Cardiac muscle cell (in vitro differentiated cells and primary cell): ENCODE data around the gene ATP6V1C2. TPM values are rescaled to one million over a fixed set of nuclear protein-coding genes. Genes with fewer than 3 reads are reported as not detected.
"Not testable (repeated sequence)": the region's sequence is repeated elsewhere in the genome, so short reads cannot be mapped to it uniquely, and the experiment has no call there.

Experiments
- DNase-seq, 2 donors: peaks; one replicate each; pipeline versions ENCODE4 v3.0.0 to v3.0.0-alpha.2; 2010 to 2017; ENCODE audit warnings: low read depth in 1 of 2, low spot score in 1 of 2
- H3K27ac ChIP-seq: fragments of 200-600 bp; sonication (generic); 2 replicates; pipeline ENCODE4 v1.5.1; 2016
- H3K27me3 ChIP-seq: fragments of 200-600 bp; sonication (generic); 2 replicates; pipeline ENCODE4 v1.6.0; 2016; ENCODE audit warnings: control low read depth
- H3K36me3 ChIP-seq: fragments of 200-600 bp; sonication (generic); 2 replicates; pipeline ENCODE4 v1.5.1; 2016; ENCODE audit warnings: control low read depth
- H3K4me1 ChIP-seq: fragments of 200-600 bp; sonication (generic); 2 replicates; pipeline ENCODE4 v1.8.1; 2017; ENCODE audit warnings: low read depth, mild to moderate bottlenecking, mixed run types
- H3K4me3 ChIP-seq: fragments of 200-600 bp; sonication (generic); 2 replicates; pipeline ENCODE4 v1.5.1; 2016; ENCODE audit warnings: mild to moderate bottlenecking
- H3K9me3 ChIP-seq: fragments of 200-600 bp; sonication (generic); 2 replicates; pipeline ENCODE4 v1.5.1; 2017; ENCODE audit warnings: low read depth, mild to moderate bottlenecking, control low read depth
- polyA plus RNA-seq: library from polyadenylated mRNA; unstranded; fragments of >200 nt; fragmentation: Nextera tagmentation; extraction: Ambion mirVana; gene quantifications from 2 replicates; pipeline ENCODE4 v1.2.1, GENCODE V29; 2016
- total RNA-seq: library from RNA; depleted of rRNA; stranded (reverse); fragments of >200 nt; gene quantifications from 2 replicates; pipeline ENCODE4 v1.2.3, GENCODE V29; 2016
- TF ChIP-seq, protein P1 (sequence below): IDR thresholded peaks from 2 replicates; pipeline ENCODE4 v1.5.1; 2012; ENCODE audit warnings: low read depth, mild to moderate bottlenecking, low read length

Gene ATP6V1C2
- total and polyA plus RNA-seq, 2 experiments from 2014 or later: 0.06 to 1.1 TPM

GRCh38 chr2:10812362-10813162, 91.1 kb downstream of the ATP6V1C2 start, which contains the start of gene PDIA6:
Gene PDIA6, minus strand, starts transcription at chr2:10812785. Its CDS starts 89 bp downstream, at chr2:10812696.
- Histone ChIP-seq H3K27me3 (no peaks in the 10 kb centered on the region), H3K27ac (peak within 1 kb of the TSS; percentile 99), H3K4me3 (peak within 1 kb of the TSS; percentile 98), H3K9me3 (no peaks in the 10 kb centered on the region), H3K36me3 (no peaks in the 10 kb centered on the region), H3K4me1 (peaks cover 14% of the 10 kb centered on the region)
- TF ChIP-seq, protein P1, sequence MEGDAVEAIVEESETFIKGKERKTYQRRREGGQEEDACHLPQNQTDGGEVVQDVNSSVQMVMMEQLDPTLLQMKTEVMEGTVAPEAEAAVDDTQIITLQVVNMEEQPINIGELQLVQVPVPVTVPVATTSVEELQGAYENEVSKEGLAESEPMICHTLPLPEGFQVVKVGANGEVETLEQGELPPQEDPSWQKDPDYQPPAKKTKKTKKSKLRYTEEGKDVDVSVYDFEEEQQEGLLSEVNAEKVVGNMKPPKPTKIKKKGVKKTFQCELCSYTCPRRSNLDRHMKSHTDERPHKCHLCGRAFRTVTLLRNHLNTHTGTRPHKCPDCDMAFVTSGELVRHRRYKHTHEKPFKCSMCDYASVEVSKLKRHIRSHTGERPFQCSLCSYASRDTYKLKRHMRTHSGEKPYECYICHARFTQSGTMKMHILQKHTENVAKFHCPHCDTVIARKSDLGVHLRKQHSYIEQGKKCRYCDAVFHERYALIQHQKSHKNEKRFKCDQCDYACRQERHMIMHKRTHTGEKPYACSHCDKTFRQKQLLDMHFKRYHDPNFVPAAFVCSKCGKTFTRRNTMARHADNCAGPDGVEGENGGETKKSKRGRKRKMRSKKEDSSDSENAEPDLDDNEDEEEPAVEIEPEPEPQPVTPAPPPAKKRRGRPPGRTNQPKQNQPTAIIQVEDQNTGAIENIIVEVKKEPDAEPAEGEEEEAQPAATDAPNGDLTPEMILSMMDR: no peak
- DNase-seq: peak; percentile 98

DNA sequence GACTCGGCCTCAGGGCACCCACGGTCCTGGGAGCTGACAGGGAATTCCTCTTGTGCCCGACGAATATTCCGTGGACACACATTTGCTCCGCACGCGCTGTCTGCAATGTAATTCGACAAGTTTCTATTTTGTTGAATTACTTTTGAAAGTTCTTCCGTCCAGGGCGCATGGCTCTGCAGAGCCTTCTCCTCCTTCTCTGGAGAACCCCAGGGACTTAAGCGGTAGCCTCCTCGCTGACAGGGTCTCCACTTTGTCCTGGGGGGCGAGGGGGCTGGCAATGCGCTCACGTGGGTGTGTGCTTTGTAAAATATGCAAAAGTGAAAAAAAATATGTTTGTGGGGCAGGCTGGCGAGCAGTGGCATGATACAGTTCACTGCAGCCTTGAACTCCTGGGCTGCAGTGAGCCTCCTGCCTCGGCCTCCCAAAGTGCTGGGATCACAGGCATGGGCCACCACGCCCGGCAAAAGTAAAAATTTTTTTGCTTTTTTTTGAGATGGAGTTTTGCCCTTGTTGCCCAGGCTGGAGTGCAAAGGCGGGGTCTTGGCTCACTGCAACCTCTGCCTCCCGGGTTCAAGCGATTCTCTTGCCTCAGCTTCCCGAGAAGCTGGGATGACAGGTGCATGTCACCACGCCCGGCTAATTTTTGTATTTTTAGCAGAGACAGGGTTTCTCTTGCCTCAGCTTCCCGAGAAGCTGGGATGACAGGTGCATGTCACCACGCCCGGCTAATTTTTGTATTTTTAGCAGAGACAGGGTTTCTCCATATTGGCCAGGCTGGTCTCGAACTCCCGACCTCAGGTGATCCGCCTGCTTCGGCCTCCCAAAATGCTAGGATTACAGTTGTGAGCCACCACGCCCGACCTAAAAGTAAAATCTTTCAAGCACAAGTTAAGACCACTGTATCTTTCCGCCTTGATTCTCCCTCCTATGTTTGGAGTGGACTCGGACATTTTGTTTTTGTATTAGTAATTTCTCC, 92.0 kb downstream of the ATP6V1C2 start:
- not testable (repeated sequence) for DNase-seq

DNA sequence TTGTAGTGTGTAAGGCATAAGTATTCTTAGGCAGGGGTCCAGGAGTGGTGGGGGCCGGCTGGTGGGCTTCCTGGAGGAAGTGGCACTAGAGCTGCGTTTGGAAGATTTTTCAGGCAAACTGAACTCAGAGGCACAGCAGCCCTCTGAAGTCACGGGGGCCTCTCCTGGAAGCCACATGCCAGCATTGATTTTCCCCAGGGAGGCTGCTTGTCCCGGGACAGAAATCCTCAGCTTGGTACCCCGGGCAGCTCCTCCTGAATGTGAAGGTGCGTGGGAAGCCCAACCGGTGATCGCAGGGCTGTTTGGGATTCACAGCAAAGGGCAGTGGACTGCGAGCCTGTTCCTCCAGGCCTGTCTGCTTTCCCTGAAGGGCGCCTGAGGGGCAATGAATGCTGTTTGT, 92.7 kb downstream of the ATP6V1C2 start:
- H3K27me3 ChIP-seq: no peaks in the 10 kb centered on the region
- peaks cover 14% of the 10 kb centered on the region for H3K4me1 ChIP-seq
- no peak overlapping the region for H3K27ac ChIP-seq
- no peaks in the 10 kb centered on the region for H3K36me3 ChIP-seq
- DNase-seq: no peak
- TF ChIP-seq, protein P1: no peak
- H3K9me3 ChIP-seq: no peaks in the 10 kb centered on the region
- H3K4me3 ChIP-seq: no peak overlapping the region

More for the DNA sequence above, 92.0 kb downstream of the ATP6V1C2 start:
- H3K27ac ChIP-seq: peak overlapping the region; percentile 66
- not testable (repeated sequence) for H3K27me3 ChIP-seq, H3K9me3 ChIP-seq, H3K36me3 ChIP-seq
- peak overlapping the region; percentile 98 for H3K4me3 ChIP-seq
- peaks cover 14% of the 10 kb centered on the region for H3K4me1 ChIP-seq

- no peaks in the 10 kb centered on the region for H3K27me3 ChIP-seq
- H3K9me3 ChIP-seq: no peaks in the 10 kb centered on the region
- H3K36me3 ChIP-seq: no peaks in the 10 kb centered on the region
- H3K4me1 ChIP-seq: peaks cover 14% of the 10 kb centered on the region
- DNase-seq: no peak
- H3K27ac ChIP-seq: no peak overlapping the region
- H3K4me3 ChIP-seq: no peak overlapping the region
- TF ChIP-seq, protein P1: peak; percentile 9
Observed at GRCh38 chr2:10814571-10815331, 93.3 kb downstream of the ATP6V1C2 start.

- no peak overlapping the region for H3K4me3 ChIP-seq
- TF ChIP-seq, protein P1: no peak
- no peaks in the 10 kb centered on the region for H3K4me1 ChIP-seq
- DNase-seq: peak in 1 of 2 donors; percentile 55
- no peaks in the 10 kb centered on the region for H3K27me3 ChIP-seq
- no peaks in the 10 kb centered on the region for H3K9me3 ChIP-seq
- no peak overlapping the region for H3K27ac ChIP-seq
- H3K36me3 ChIP-seq: no peaks in the 10 kb centered on the region
Observed at GRCh38 chr2:10817413-10817812, 96.0 kb downstream of the ATP6V1C2 start.

- not testable (repeated sequence) for H3K4me1 ChIP-seq, DNase-seq, H3K27ac ChIP-seq, H3K9me3 ChIP-seq, H3K27me3 ChIP-seq, H3K4me3 ChIP-seq, H3K36me3 ChIP-seq
Observed at GRCh38 chr2:10818305-10818704, 96.9 kb downstream of the ATP6V1C2 start.
